ENCODE results near the gene CD200R1L. TPM values are rescaled to one million over a fixed set of nuclear protein-coding genes. Genes with fewer than 3 reads are reported as not detected.

Gene CD200R1L
- total RNA-seq, 4 donors from 2014 or later = not detected

GRCh38 chr3:112848196-112848595 lies 1.5 kb upstream of the CD200R1L start:
- H3K9me3 ChIP-seq = no peaks in the 10 kb centered on the region
- DNase-seq (ENCODE audit: low spot score in 2 of 2) = no peak
- no peaks in the 10 kb centered on the region for H3K4me1 ChIP-seq
- H3K27me3 ChIP-seq = no peaks in the 10 kb centered on the region
- no peaks in the 10 kb centered on the region for H3K36me3 ChIP-seq
- no peak overlapping the region for H3K4me3 ChIP-seq
- H3K27ac ChIP-seq = no peak overlapping the region
- TF ChIP-seq POLR2AphosphoS5 (IDR thresholded peaks at IDR 0.05) (no peak), CTCF (IDR thresholded peaks at IDR 0.05) (no peak), POLR2A (IDR thresholded peaks at IDR 0.05) (no peak), EP300 (IDR thresholded peaks at IDR 0.05) (no peak)
- 49% methylated on average over 3 of the region's 3 CpGs for WGBS

DNA sequence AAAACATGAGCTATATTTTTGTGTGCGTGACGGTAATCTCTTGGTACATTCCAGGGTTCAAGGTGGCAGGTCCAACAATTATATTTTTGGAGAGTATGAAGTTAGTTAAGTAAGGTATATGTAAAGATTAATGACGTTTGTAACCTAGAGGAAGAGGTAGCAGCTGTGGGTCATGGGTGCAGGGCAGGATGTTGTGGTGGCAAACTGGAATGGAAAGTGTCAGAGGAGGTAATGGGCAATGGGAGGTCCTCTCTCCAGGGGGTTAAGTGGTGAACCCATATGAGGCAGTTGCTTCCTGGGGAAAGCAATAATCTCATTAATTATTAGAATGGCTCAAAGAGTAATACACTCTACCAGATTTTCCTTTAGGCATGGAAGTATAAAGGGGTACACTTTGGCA lies 1.0 kb upstream of the CD200R1L start:
- H3K9me3 ChIP-seq = no peaks in the 10 kb centered on the region
- no peak overlapping the region for H3K27ac ChIP-seq
- no peaks in the 10 kb centered on the region for H3K4me1 ChIP-seq
- H3K27me3 ChIP-seq = no peaks in the 10 kb centered on the region
- no peak overlapping the region for H3K4me3 ChIP-seq
- no peaks in the 10 kb centered on the region for H3K36me3 ChIP-seq
- no peak for TF ChIP-seq POLR2AphosphoS5 (IDR thresholded peaks at IDR 0.05)
- no peak for TF ChIP-seq EP300 (IDR thresholded peaks at IDR 0.05)
- no peak for TF ChIP-seq POLR2A (IDR thresholded peaks at IDR 0.05)
- no peak for TF ChIP-seq CTCF (IDR thresholded peaks at IDR 0.05)
- DNase-seq (ENCODE audit: low spot score in 2 of 2) = no peak
- WGBS = 76% methylated on average over 3 of the region's 3 CpGs

- Histone ChIP-seq H3K27ac (no peak overlapping the region), H3K4me1 (no peaks in the 10 kb centered on the region), H3K9me3 (no peaks in the 10 kb centered on the region), H3K36me3 (no peaks in the 10 kb centered on the region), H3K27me3 (no peaks in the 10 kb centered on the region), H3K4me3 (no peak overlapping the region)
- 98% methylated on average over 1 of the region's 1 CpG for WGBS
- TF ChIP-seq POLR2A (IDR thresholded peaks at IDR 0.05) (no peak), EP300 (IDR thresholded peaks at IDR 0.05) (no peak), POLR2AphosphoS5 (IDR thresholded peaks at IDR 0.05) (no peak), CTCF (IDR thresholded peaks at IDR 0.05) (no peak)
- DNase-seq (ENCODE audit: low spot score in 2 of 2) = no peak
These were observed 892 bp downstream of the CD200R1L start for GRCh38 chr3:112845772-112846171.

DNA sequence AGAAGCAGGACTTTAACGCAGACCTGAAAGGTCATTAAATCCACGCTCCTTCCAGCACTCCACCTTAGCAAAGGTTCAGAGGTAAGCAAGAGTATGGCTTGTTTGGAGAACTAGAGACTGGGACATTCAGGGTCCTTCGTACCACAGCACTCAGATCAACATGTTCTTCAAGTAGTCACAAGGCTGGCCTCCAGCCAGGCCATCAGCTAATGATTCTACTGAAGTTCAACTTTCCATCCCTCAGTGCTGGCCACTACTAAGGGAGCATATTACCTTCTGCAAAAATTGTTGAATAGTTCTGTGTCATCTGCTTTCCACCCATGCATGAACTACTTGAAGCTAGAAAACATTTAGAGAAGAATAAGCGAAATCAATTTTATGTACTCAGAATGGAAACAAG lies 17.6 kb downstream of the CD200R1L start:
- WGBS = 85% methylated on average over 4 of the region's 4 CpGs
- Histone ChIP-seq H3K4me3 (no peak overlapping the region), H3K36me3 (no peaks in the 10 kb centered on the region), H3K27me3 (no peaks in the 10 kb centered on the region), H3K4me1 (no peaks in the 10 kb centered on the region), H3K27ac (no peak overlapping the region), H3K9me3 (no peaks in the 10 kb centered on the region)
- DNase-seq (ENCODE audit: low spot score in 2 of 2) = no peak
- TF ChIP-seq CTCF (IDR thresholded peaks at IDR 0.05) (no peak), EP300 (IDR thresholded peaks at IDR 0.05) (no peak), POLR2AphosphoS5 (IDR thresholded peaks at IDR 0.05) (no peak), POLR2A (IDR thresholded peaks at IDR 0.05) (no peak)

GRCh38 chr3:112822064-112823055 lies 24.3 kb downstream of the CD200R1L start:
- TF ChIP-seq POLR2AphosphoS5 (IDR thresholded peaks at IDR 0.05) = no peak
- no peak for TF ChIP-seq EP300 (IDR thresholded peaks at IDR 0.05)
- no peak for TF ChIP-seq POLR2A (IDR thresholded peaks at IDR 0.05)
- no peak for TF ChIP-seq CTCF (IDR thresholded peaks at IDR 0.05)
- no peaks in the 10 kb centered on the region for H3K36me3 ChIP-seq
- no peaks in the 10 kb centered on the region for H3K4me1 ChIP-seq
- no peak for DNase-seq (ENCODE audit: low spot score in 2 of 2)
- H3K27ac ChIP-seq = no peak overlapping the region
- WGBS = 63% methylated on average over 3 of the region's 3 CpGs
- no peaks in the 10 kb centered on the region for H3K9me3 ChIP-seq
- H3K27me3 ChIP-seq = no peaks in the 10 kb centered on the region
- H3K4me3 ChIP-seq = no peak overlapping the region
